OCI-LY7 (cell line): Measurements from ENCODE around the gene ANO4.

ENCODE experiments used
- CTCF ChIP-seq: fragments of 200-600 bp; sonication (generic); conservative IDR thresholded peaks from 2 replicates; pipeline ENCODE4 v1.5.1; 2014; ENCODE audit warnings: mild to moderate bottlenecking, antibody characterized with exemption, low read length, moderate library complexity, mixed read lengths
- EZH2phosphoT487 ChIP-seq: fragments of 200-600 bp; sonication (generic); IDR thresholded peaks from 2 replicates; pipeline ENCODE4 v1.6.1; 2018; ENCODE audit warnings: low read depth, borderline replicate concordance, mild to moderate bottlenecking, mixed run types, antibody characterized with exemption, low read length, moderate library complexity, mixed read lengths

GRCh38 chr12:101027200-101027599 lies 232.6 kb downstream of the ANO4 start:
- TF ChIP-seq CTCF (no peak), EZH2phosphoT487 (no peak)
